B cell (primary cell): Measurements from ENCODE around the gene DDA1. TPM values are rescaled to one million over a fixed set of nuclear protein-coding genes. Genes with fewer than 3 reads are reported as not detected.

Source experiments
- ATAC-seq: fragments of 200-7000 bp; cut with Tn5 transposase; one replicate; pipeline ENCODE4 v1.10.0; 2021; ENCODE audit warnings: low read depth, mild to moderate bottlenecking, moderate number of reproducible peaks, moderate library complexity
- CTCF ChIA-PET: fragments of 350-600 bp; sonication (Branson Sonifier 250); formaldehyde crosslinking; loops from one replicate; lab custom pipeline; 2021; ENCODE audit warnings: antibody characterized with exemption, inconsistent platforms; lab: Charles Lee
- POLR2A ChIA-PET: fragments of 350-600 bp; sonication (Branson Sonifier 250); formaldehyde crosslinking; loops from one replicate; lab custom pipeline; 2021; ENCODE audit warnings: antibody characterized with exemption; lab: Charles Lee
- DNase-seq: peaks from one replicate; pipeline ENCODE4 v3.0.0; 2013
- H2AFZ ChIP-seq: 2 replicates; pipeline ENCODE4 v1.6.1; 2012; ENCODE audit warnings: mild to moderate bottlenecking, low read depth, low read length; ENCODE audit not compliant: insufficient read depth, poor library complexity, severe bottlenecking
- H3K27ac ChIP-seq, 2 donors: 1 replicate in 1 of 2; 2 replicates in 1 of 2; pipeline ENCODE4 v1.5.1; 2012 to 2013; ENCODE audit warnings: low read length in 2 of 2, mild to moderate bottlenecking in 2 of 2, moderate library complexity in 1 of 2
- H3K27me3 ChIP-seq, 4 experiments: fragments of 200-600 bp in 1 of 4; sonication (generic) in 1 of 4; replicated peaks in 1 of 4; 1 replicate in 2 of 4; 2 replicates in 2 of 4; pipeline versions ENCODE4 v1.6.1 to v1.7.0; 2013 to 2016; ENCODE audit warnings: low read length in 3 of 4, mild to moderate bottlenecking in 2 of 4, mixed read lengths in 1 of 4, moderate library complexity in 1 of 4; ENCODE audit not compliant: insufficient read depth in 4 of 4, control insufficient read depth in 3 of 4; ENCODE audit errors: control extremely low read depth in 1 of 4
- H3K36me3 ChIP-seq, 2 experiments: replicated peaks in 1 of 2; 1 replicate in 1 of 2; 2 replicates in 1 of 2; pipeline versions ENCODE4 v1.6.1 to v1.7.1; 2013; ENCODE audit warnings: low read length in 1 of 2; ENCODE audit not compliant: insufficient read depth in 2 of 2, control insufficient read depth in 1 of 2; ENCODE audit errors: control extremely low read depth in 1 of 2, extremely low read depth in 1 of 2
- H3K4me1 ChIP-seq, 2 donors: fragments of 200-600 bp in 1 of 2; sonication (generic) in 1 of 2; 1 replicate in 1 of 2; 2 replicates in 1 of 2; pipeline versions ENCODE4 v1.5.1 to v1.6.1; 2013 to 2017; ENCODE audit warnings: low read length in 2 of 2; ENCODE audit not compliant: control insufficient read depth in 2 of 2, insufficient read depth in 2 of 2
- H3K4me2 ChIP-seq: replicated peaks from 2 replicates; pipeline ENCODE3; 2012; ENCODE audit warnings: mild to moderate bottlenecking, low read depth, low read length; ENCODE audit not compliant: poor library complexity, severe bottlenecking
- H3K4me3 ChIP-seq, 5 experiments: fragments of 200-600 bp in 1 of 5; sonication (generic) in 1 of 5; 1 replicate in 3 of 5; 2 replicates in 2 of 5; pipeline versions ENCODE4 v1.5.1 to v1.7.0; 2011 to 2016; ENCODE audit warnings: low read length in 4 of 5, mild to moderate bottlenecking in 4 of 5, low read depth in 2 of 5, control low read depth in 1 of 5, moderate library complexity in 1 of 5; ENCODE audit not compliant: insufficient read depth in 1 of 5; ENCODE audit errors: control extremely low read depth in 1 of 5, extremely low read depth in 1 of 5
- H3K79me2 ChIP-seq: fragments of 200-600 bp; sonication (generic); one replicate; pipeline ENCODE4 v1.6.0; 2016; ENCODE audit warnings: low read length; ENCODE audit not compliant: control insufficient read depth, insufficient read depth
- H3K9ac ChIP-seq: fragments of 200-600 bp; sonication (generic); 2 replicates; pipeline ENCODE4 v1.6.1; 2017; ENCODE audit warnings: mild to moderate bottlenecking, low read length, moderate library complexity
- H3K9me3 ChIP-seq, 3 donors: one replicate each; pipeline versions ENCODE4 v1.6.1 to v1.7.1; 2013; ENCODE audit warnings: low read length in 2 of 3; ENCODE audit not compliant: control insufficient read depth in 2 of 3, insufficient read depth in 1 of 3; ENCODE audit errors: control extremely low read depth in 1 of 3
- H4K20me1 ChIP-seq: 2 replicates; pipeline ENCODE4 v1.6.0; 2012; ENCODE audit warnings: mild to moderate bottlenecking, low read length; ENCODE audit not compliant: insufficient read depth, control insufficient read depth, poor library complexity, severe bottlenecking
- H3K27ac Mint-ChIP-seq: one replicate; pipeline ENCODE4 v1.8.0; 2021; ENCODE audit warnings: mixed read lengths
- H3K27me3 Mint-ChIP-seq: one replicate; pipeline ENCODE4 v1.8.0; 2021; ENCODE audit warnings: mixed read lengths
- H3K4me1 Mint-ChIP-seq: one replicate; pipeline ENCODE4 v1.8.0; 2021; ENCODE audit warnings: mixed read lengths
- H3K4me3 Mint-ChIP-seq: one replicate; pipeline ENCODE4 v1.8.0; 2021; ENCODE audit warnings: mixed read lengths
- H3K9me3 Mint-ChIP-seq: one replicate; pipeline ENCODE4 v1.8.0; 2022; ENCODE audit warnings: mixed read lengths; ENCODE audit not compliant: insufficient read depth
- EZH2 ChIP-seq: IDR thresholded peaks from 2 replicates; pipeline ENCODE4 v1.6.1; 2012; ENCODE audit warnings: borderline replicate concordance, low read depth, mild to moderate bottlenecking, moderate library complexity, low read length; ENCODE audit not compliant: insufficient read depth, poor library complexity, severe bottlenecking
- WGBS: methylation state at CpG from one replicate; pipeline ENCODE4 v1.1.5; 2013; ENCODE audit warnings: missing lambda C conversion rate; ENCODE audit not compliant: insufficient coverage; 5-methylcytosine and 5-hydroxymethylcytosine counted together
- intact Hi-C: fragments of 100-400 bp; cut with micrococcal nuclease; formaldehyde crosslinking; loops from one replicate; pipeline ENCODE4 v1.10.0; 2022
- polyA plus RNA-seq: library from polyadenylated mRNA; depleted of rRNA; stranded (reverse); fragments of >200 nt; gene quantifications from 2 replicates; pipeline ENCODE4 v1.2.3, GENCODE V29; 2012
- total RNA-seq, 2 donors: library from RNA; stranded (reverse); fragments of 120-200 nt in 1 of 2; gene quantifications; 1 replicate in 1 of 2; 2 replicates in 1 of 2; pipeline versions ENCODE4 v1.2.3 to v1.2.4, GENCODE V29; 2013 to 2022
- TF ChIP-seq, protein P1 (sequence below): fragments of 200-600 bp; IDR thresholded peaks from one replicate; pipeline ENCODE4 v1.8.0; 2022; ENCODE audit warnings: antibody characterized with exemption, mild to moderate bottlenecking

The DDA1 gene
- total and polyA plus RNA-seq, 2 donors (not counting 1 experiment from before 2014, with no cell fraction given), result 38.4 TPM

DNA sequence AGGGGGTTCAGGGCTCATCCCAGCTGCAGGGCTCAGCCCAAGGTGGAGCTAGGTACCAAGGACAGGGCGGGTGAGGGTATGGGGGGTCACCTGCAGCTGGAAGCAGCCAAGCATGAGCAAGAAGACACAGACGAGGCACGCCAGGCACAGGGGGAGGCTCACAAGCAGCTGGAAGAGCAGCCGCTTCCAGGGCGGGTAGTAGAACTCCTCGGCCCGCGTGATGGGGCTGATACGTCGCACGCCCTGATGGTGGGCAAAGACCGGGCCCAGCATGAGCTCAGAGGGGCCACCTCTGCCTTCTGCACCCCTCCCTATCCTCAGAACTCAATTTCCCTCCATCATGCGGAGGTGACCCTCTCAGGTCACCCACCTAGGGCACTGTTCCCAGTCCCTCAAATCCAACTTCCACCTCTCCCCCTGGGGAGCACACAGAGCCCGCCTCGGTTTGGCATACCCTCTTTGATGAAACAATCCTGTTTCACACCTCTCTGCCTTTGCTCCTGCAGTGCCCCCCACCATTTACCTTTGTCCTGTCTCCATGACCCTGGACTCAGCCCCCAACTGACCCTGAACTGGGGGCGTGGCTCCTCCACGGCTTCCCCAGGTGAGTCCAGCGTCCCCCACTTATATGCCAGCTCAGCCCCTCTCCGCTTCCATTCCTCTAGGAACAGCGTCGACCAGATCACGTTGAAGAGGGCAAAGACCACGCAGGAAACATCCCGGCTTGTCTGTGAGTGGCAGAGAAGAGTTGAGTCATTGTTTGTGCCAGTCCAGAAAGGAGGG, 21.1 kb downstream of the DDA1 start:
- Histone ChIP-seq H3K4me2 (peak overlapping the region; percentile 9), H3K27ac (no peak overlapping the region), H3K27me3 (peaks cover 0 to 25% (median 1%) of the 10 kb centered on the region in 4 experiments), H3K79me2 (no peaks in the 10 kb centered on the region), H3K36me3 (no peaks in the 10 kb centered on the region), H3K4me3 (no peak overlapping the region), H3K4me1 (peaks cover 25 to 28% of the 10 kb centered on the region in 2 donors), H3K9ac (no peak overlapping the region), H4K20me1 (no peaks in the 10 kb centered on the region), H2AFZ (no peak overlapping the region), H3K9me3 (peaks cover 0 to 10% (median 0%) of the 10 kb centered on the region in 3 donors)
- H3K4me1 Mint-ChIP-seq, result peaks cover 29% of the 10 kb centered on the region
- TF ChIP-seq, protein P1, sequence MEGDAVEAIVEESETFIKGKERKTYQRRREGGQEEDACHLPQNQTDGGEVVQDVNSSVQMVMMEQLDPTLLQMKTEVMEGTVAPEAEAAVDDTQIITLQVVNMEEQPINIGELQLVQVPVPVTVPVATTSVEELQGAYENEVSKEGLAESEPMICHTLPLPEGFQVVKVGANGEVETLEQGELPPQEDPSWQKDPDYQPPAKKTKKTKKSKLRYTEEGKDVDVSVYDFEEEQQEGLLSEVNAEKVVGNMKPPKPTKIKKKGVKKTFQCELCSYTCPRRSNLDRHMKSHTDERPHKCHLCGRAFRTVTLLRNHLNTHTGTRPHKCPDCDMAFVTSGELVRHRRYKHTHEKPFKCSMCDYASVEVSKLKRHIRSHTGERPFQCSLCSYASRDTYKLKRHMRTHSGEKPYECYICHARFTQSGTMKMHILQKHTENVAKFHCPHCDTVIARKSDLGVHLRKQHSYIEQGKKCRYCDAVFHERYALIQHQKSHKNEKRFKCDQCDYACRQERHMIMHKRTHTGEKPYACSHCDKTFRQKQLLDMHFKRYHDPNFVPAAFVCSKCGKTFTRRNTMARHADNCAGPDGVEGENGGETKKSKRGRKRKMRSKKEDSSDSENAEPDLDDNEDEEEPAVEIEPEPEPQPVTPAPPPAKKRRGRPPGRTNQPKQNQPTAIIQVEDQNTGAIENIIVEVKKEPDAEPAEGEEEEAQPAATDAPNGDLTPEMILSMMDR, result no peak
- no peak for TF ChIP-seq EZH2
- intact Hi-C loops, result no loop called here
- ATAC-seq (no peak), DNase-seq (no peak)
- no peaks in the 10 kb centered on the region for H3K9me3 Mint-ChIP-seq
- no peak overlapping the region for H3K27ac Mint-ChIP-seq
- POLR2A ChIA-PET, result interaction anchor here (1.0 kb wide), 1 partner anchor 25 kb away, joined by 8 read pairs; the partner anchor contains the start of gene MRPL34
- H3K27me3 Mint-ChIP-seq, result peaks cover 6% of the 10 kb centered on the region
- WGBS, result 93% methylated on average over 23 of the region's 24 CpGs
- H3K4me3 Mint-ChIP-seq, result peak overlapping the region; percentile 60
- CTCF ChIA-PET, result no interaction called here

DNA sequence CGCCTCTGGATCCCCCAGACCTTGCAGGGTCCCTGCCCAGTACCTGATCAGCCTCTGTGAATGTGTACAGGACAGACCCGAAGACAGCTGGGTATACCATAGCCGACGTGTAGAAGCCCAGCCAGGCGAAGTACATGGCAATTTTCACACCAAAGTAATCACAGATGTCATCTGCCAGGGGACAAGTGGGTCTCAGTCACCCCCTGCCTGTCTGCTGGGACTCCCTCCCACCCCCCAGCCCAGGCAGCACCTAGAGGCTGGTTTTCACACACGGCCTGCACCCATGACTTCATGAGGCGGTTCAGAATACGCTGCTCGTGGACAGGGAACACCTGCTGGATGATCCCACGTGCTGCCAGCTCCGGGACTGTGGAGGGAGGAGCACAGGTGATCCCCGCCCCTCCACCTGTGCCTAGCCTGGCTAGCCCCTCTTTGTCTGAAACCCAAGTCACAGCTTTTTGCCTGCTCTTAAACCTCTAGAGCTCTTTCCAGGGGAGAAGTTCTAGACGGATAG, 21.7 kb downstream of the DDA1 start:
- Histone ChIP-seq H3K4me3 (no peak overlapping the region), H2AFZ (no peak overlapping the region), H3K4me2 (no peak overlapping the region), H3K79me2 (no peaks in the 10 kb centered on the region), H4K20me1 (no peaks in the 10 kb centered on the region), H3K36me3 (no peaks in the 10 kb centered on the region), H3K9ac (no peak overlapping the region), H3K27me3 (peaks cover 0 to 25% (median 1%) of the 10 kb centered on the region in 4 experiments), H3K4me1 (peaks cover 25 to 28% of the 10 kb centered on the region in 2 donors), H3K9me3 (peaks cover 0 to 10% (median 0%) of the 10 kb centered on the region in 3 donors), H3K27ac (no peak overlapping the region)
- H3K4me1 Mint-ChIP-seq, result peaks cover 30% of the 10 kb centered on the region
- peak overlapping the region; percentile 46 for H3K4me3 Mint-ChIP-seq
- intact Hi-C loops, result no loop called here
- ChIA-PET CTCF (interaction anchor here (1.2 kb wide), 1 partner anchor 55 kb away, joined by 3 read pairs; no protein-coding TSS in a partner anchor), POLR2A (no interaction called here)
- no peak overlapping the region for H3K27ac Mint-ChIP-seq
- peaks cover 6% of the 10 kb centered on the region for H3K27me3 Mint-ChIP-seq
- WGBS, result 88% methylated on average over 11 of the region's 13 CpGs
- ATAC-seq (no peak), DNase-seq (peak; percentile 29)
- no peaks in the 10 kb centered on the region for H3K9me3 Mint-ChIP-seq
- TF ChIP-seq EZH2, result no peak
- TF ChIP-seq, protein P1, result no peak
